Measurements from ENCODE around the gene TPGS2.

DNA sequence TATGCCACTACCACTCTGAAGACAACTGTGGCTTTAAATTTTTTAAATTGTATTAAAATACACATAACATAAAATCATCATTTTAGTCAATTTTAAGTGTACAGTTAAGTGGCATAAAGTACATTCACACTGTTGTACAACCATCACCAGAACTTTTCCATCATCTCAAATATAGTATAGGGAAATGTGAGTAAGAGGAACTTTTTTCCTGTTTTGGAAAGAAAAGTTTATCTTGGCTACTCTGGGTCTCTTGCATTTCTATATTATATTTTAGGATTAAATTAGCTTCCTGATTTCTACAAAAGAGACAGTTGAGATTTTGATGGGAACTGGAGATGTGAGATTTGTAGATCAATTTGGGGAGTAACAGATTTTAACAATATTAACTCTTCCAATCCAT lies 3.3 kb downstream of the TPGS2 start:
- no peak for TF ChIP-seq EZH2 (IDR thresholded peaks at IDR 0.05; ENCODE audit: borderline replicate concordance, insufficient read depth, low read length, poor library complexity, severe bottlenecking)
- no peak for TF ChIP-seq EP300 (conservative IDR thresholded peaks at IDR 0.05; ENCODE audit: poor library complexity, severe bottlenecking)
- TF ChIP-seq, protein P1, sequence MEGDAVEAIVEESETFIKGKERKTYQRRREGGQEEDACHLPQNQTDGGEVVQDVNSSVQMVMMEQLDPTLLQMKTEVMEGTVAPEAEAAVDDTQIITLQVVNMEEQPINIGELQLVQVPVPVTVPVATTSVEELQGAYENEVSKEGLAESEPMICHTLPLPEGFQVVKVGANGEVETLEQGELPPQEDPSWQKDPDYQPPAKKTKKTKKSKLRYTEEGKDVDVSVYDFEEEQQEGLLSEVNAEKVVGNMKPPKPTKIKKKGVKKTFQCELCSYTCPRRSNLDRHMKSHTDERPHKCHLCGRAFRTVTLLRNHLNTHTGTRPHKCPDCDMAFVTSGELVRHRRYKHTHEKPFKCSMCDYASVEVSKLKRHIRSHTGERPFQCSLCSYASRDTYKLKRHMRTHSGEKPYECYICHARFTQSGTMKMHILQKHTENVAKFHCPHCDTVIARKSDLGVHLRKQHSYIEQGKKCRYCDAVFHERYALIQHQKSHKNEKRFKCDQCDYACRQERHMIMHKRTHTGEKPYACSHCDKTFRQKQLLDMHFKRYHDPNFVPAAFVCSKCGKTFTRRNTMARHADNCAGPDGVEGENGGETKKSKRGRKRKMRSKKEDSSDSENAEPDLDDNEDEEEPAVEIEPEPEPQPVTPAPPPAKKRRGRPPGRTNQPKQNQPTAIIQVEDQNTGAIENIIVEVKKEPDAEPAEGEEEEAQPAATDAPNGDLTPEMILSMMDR (IDR thresholded peaks at IDR 0.05; ENCODE audit: poor library complexity, severe bottlenecking): no peak
- no peak for TF ChIP-seq POLR2AphosphoS5 (IDR thresholded peaks at IDR 0.05)
- TF ChIP-seq TAF1 (IDR thresholded peaks at IDR 0.05; ENCODE audit: low read depth): no peak
- TF ChIP-seq, protein P2, sequence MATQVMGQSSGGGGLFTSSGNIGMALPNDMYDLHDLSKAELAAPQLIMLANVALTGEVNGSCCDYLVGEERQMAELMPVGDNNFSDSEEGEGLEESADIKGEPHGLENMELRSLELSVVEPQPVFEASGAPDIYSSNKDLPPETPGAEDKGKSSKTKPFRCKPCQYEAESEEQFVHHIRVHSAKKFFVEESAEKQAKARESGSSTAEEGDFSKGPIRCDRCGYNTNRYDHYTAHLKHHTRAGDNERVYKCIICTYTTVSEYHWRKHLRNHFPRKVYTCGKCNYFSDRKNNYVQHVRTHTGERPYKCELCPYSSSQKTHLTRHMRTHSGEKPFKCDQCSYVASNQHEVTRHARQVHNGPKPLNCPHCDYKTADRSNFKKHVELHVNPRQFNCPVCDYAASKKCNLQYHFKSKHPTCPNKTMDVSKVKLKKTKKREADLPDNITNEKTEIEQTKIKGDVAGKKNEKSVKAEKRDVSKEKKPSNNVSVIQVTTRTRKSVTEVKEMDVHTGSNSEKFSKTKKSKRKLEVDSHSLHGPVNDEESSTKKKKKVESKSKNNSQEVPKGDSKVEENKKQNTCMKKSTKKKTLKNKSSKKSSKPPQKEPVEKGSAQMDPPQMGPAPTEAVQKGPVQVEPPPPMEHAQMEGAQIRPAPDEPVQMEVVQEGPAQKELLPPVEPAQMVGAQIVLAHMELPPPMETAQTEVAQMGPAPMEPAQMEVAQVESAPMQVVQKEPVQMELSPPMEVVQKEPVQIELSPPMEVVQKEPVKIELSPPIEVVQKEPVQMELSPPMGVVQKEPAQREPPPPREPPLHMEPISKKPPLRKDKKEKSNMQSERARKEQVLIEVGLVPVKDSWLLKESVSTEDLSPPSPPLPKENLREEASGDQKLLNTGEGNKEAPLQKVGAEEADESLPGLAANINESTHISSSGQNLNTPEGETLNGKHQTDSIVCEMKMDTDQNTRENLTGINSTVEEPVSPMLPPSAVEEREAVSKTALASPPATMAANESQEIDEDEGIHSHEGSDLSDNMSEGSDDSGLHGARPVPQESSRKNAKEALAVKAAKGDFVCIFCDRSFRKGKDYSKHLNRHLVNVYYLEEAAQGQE (IDR thresholded peaks at IDR 0.05; ENCODE audit: borderline replicate concordance): no peak

All from neural cell (in vitro differentiated cells).